HG03378 (cell line): ENCODE results near the gene PDZD2.
A peak's percentile ranks its signal among the peaks of the same experiment; 100 is the strongest.

Source experiments
- ATAC-seq: cut with Tn5 transposase; IDR thresholded peaks from one replicate; pipeline ENCODE4 v1.9.1; 2021; ENCODE audit warnings: mild to moderate bottlenecking, moderate library complexity; ENCODE audit not compliant: unreplicated experiment

Gene PDZD2

GRCh38 chr5:31637851-31638250, 1.1 kb upstream of the PDZD2 start:
- no peak for ATAC-seq

GRCh38 chr5:31638345-31638744, 586 bp upstream of the PDZD2 start:
- peak; percentile 24 for ATAC-seq

- ATAC-seq, result no peak
These were observed 815 bp downstream of the PDZD2 start for GRCh38 chr5:31639481-31640411.

GRCh38 chr5:31640573-31640972, 1.6 kb downstream of the PDZD2 start:
- no peak for ATAC-seq

GRCh38 chr5:31641059-31641458, 2.1 kb downstream of the PDZD2 start:
- ATAC-seq, result no peak

- ATAC-seq, result no peak
These were observed 2.6 kb downstream of the PDZD2 start for GRCh38 chr5:31641575-31641974.

- no peak for ATAC-seq
These were observed 6.6 kb downstream of the PDZD2 start for GRCh38 chr5:31645420-31646081.

GRCh38 chr5:31648326-31648725, 9.4 kb downstream of the PDZD2 start:
- ATAC-seq, result no peak

- no peak for ATAC-seq
These were observed 12.3 kb downstream of the PDZD2 start for GRCh38 chr5:31651241-31651640.

- no peak for ATAC-seq
These were observed 16.6 kb downstream of the PDZD2 start for GRCh38 chr5:31655491-31655890.

- ATAC-seq, result no peak
These were observed 17.9 kb downstream of the PDZD2 start for GRCh38 chr5:31656806-31657205.

GRCh38 chr5:31657315-31657979, 18.5 kb downstream of the PDZD2 start:
- ATAC-seq, result no peak

- ATAC-seq, result no peak
These were observed 22.3 kb downstream of the PDZD2 start for GRCh38 chr5:31661257-31661656.

GRCh38 chr5:31663519-31663918, 24.6 kb downstream of the PDZD2 start:
- no peak for ATAC-seq

GRCh38 chr5:31664566-31664965, 25.6 kb downstream of the PDZD2 start:
- ATAC-seq, result no peak

GRCh38 chr5:31671339-31671741, 32.4 kb downstream of the PDZD2 start:
- no peak for ATAC-seq

- ATAC-seq, result no peak
These were observed 35.5 kb downstream of the PDZD2 start for GRCh38 chr5:31674371-31674951.

- ATAC-seq, result no peak
These were observed 36.5 kb downstream of the PDZD2 start for GRCh38 chr5:31675472-31675871.

GRCh38 chr5:31678180-31678579, 39.2 kb downstream of the PDZD2 start:
- no peak for ATAC-seq

- ATAC-seq, result no peak
These were observed 41.6 kb downstream of the PDZD2 start for GRCh38 chr5:31680528-31680927.

GRCh38 chr5:31682025-31682424, 43.1 kb downstream of the PDZD2 start:
- ATAC-seq, result no peak
